IMR-90 (cell line): ENCODE results near the gene MAGEF1. TPM values are rescaled to one million over a fixed set of nuclear protein-coding genes. Genes with fewer than 3 reads are reported as not detected.

Experiments
- ATAC-seq: fragments of 200-7000 bp; cut with Tn5 transposase; 2 replicates; pipeline ENCODE4 v1.9.1; 2020; ENCODE audit warnings: low read depth, mild to moderate bottlenecking, moderate library complexity
- BruUV-seq: library from RNA; stranded (reverse); fragments of 400-500 nt; replicated peaks from 2 replicates; lab custom pipeline; 2021; lab: Mats Ljungman, UMichigan
- CTCF ChIA-PET: fragments of 300-600 bp; formaldehyde crosslinking; extraction: SDS; loops from one replicate; lab custom pipeline; 2021; ENCODE audit warnings: antibody characterized with exemption; lab: Yijun Ruan, JAX
- POLR2A ChIA-PET: fragments of 300-600 bp; sonication (Branson Sonifier 250); formaldehyde crosslinking; loops from one replicate; lab custom pipeline; 2022; ENCODE audit warnings: antibody characterized with exemption; ENCODE audit not compliant: unreplicated experiment; lab: Charles Lee
- DNase-seq: peaks from one replicate; pipeline ENCODE4 v3.0.0; 2013
- H2AFZ ChIP-seq: replicated peaks from 2 replicates; pipeline ENCODE3; 2013; ENCODE audit warnings: low read length, mild to moderate bottlenecking; ENCODE audit not compliant: poor library complexity
- H2AK5ac ChIP-seq: 2 replicates; pipeline ENCODE4 v1.6.1; 2013; ENCODE audit warnings: low read depth, low read length, inconsistent platforms
- H2AK9ac ChIP-seq: replicated peaks from 2 replicates; pipeline ENCODE3; 2013; ENCODE audit warnings: mild to moderate bottlenecking, low read depth, low read length, moderate library complexity; ENCODE audit not compliant: poor library complexity
- H2BK120ac ChIP-seq: 2 replicates; pipeline ENCODE4 v1.6.1; 2013; ENCODE audit warnings: low read depth, low read length, inconsistent platforms
- H2BK15ac ChIP-seq: 3 replicates; pipeline ENCODE4 v1.6.1; 2013; ENCODE audit warnings: low read depth, low read length, inconsistent platforms
- H2BK20ac ChIP-seq: 2 replicates; pipeline ENCODE4 v1.6.1; 2013; ENCODE audit warnings: low read depth, mild to moderate bottlenecking, inconsistent platforms, low read length, moderate library complexity
- H2BK5ac ChIP-seq: 2 replicates; pipeline ENCODE4 v1.6.1; 2013; ENCODE audit warnings: mild to moderate bottlenecking, low read depth, low read length, inconsistent platforms; ENCODE audit not compliant: poor library complexity, severe bottlenecking
- H3K14ac ChIP-seq: replicated peaks from 2 replicates; pipeline ENCODE4 v1.6.1; 2013; ENCODE audit warnings: low read depth, low read length, inconsistent platforms
- H3K18ac ChIP-seq: 2 replicates; pipeline ENCODE4 v1.6.1; 2013; ENCODE audit warnings: low read depth, low read length, control low read depth
- H3K23ac ChIP-seq: 2 replicates; pipeline ENCODE4 v1.6.1; 2013; ENCODE audit warnings: low read depth, low read length, inconsistent platforms
- H3K27ac ChIP-seq: 2 replicates; pipeline ENCODE4 v1.5.1; 2013; ENCODE audit warnings: mild to moderate bottlenecking, control low read depth, low read length; ENCODE audit not compliant: insufficient read depth
- H3K27me3 ChIP-seq: 2 replicates; pipeline ENCODE4 v1.6.1; 2013; ENCODE audit warnings: low read length; ENCODE audit not compliant: control insufficient read depth, insufficient read depth
- H3K36me3 ChIP-seq: 2 replicates; pipeline ENCODE4 v1.6.1; 2013; ENCODE audit warnings: low read length, mixed read lengths; ENCODE audit not compliant: control insufficient read depth, insufficient read depth
- H3K4ac ChIP-seq: 2 replicates; pipeline ENCODE4 v1.6.1; 2013; ENCODE audit warnings: low read depth, low read length, inconsistent platforms
- H3K4me1 ChIP-seq: 2 replicates; pipeline ENCODE4 v1.6.1; 2013; ENCODE audit warnings: low read length, mixed read lengths; ENCODE audit not compliant: control insufficient read depth, insufficient read depth
- H3K4me2 ChIP-seq: 2 replicates; pipeline ENCODE4 v1.6.1; 2013; ENCODE audit warnings: low read depth, mild to moderate bottlenecking, control low read depth, low read length, moderate library complexity
- H3K4me3 ChIP-seq: 2 replicates; pipeline ENCODE4 v1.5.1; 2013; ENCODE audit warnings: low read depth, mild to moderate bottlenecking, control low read depth, low read length, moderate library complexity; ENCODE audit not compliant: insufficient read depth
- H3K56ac ChIP-seq: 2 replicates; pipeline ENCODE4 v1.6.1; 2013; ENCODE audit warnings: low read length, inconsistent platforms; ENCODE audit not compliant: insufficient read depth; ENCODE audit errors: extremely low read depth
- H3K79me1 ChIP-seq, 2 experiments: 2 replicates each; pipeline ENCODE4 v1.6.1; 2013; ENCODE audit warnings: low read length in 2 of 2, inconsistent platforms in 1 of 2, low read depth in 1 of 2
- H3K9ac ChIP-seq: 2 replicates; pipeline ENCODE4 v1.6.1; 2013; ENCODE audit warnings: low read depth, low read length, control low read depth
- H3K9me1 ChIP-seq: 2 replicates; pipeline ENCODE4 v1.6.1; 2013; ENCODE audit warnings: low read length, inconsistent platforms; ENCODE audit not compliant: insufficient read depth
- H3K9me3 ChIP-seq: 2 replicates; pipeline ENCODE4 v1.6.1; 2013; ENCODE audit warnings: low read length; ENCODE audit not compliant: control insufficient read depth, insufficient read depth
- H4K20me1 ChIP-seq: 2 replicates; pipeline ENCODE4 v1.6.1; 2013; ENCODE audit warnings: low read length, inconsistent platforms; ENCODE audit not compliant: insufficient read depth
- H4K5ac ChIP-seq: 2 replicates; pipeline ENCODE4 v1.6.1; 2013; ENCODE audit warnings: mild to moderate bottlenecking, low read depth, low read length, control low read depth
- H4K8ac ChIP-seq, 2 experiments: 2 replicates each; pipeline ENCODE4 v1.6.1; 2013; ENCODE audit warnings: low read depth in 2 of 2, low read length in 2 of 2, control low read depth in 1 of 2, inconsistent platforms in 1 of 2
- H4K91ac ChIP-seq: 2 replicates; pipeline ENCODE4 v1.6.1; 2013; ENCODE audit warnings: low read depth, low read length, inconsistent platforms; ENCODE audit not compliant: insufficient read depth
- BHLHE40 ChIP-seq: fragments of 150-350 bp; IDR thresholded peaks from 2 replicates; pipeline ENCODE4 v1.6.1; 2016; ENCODE audit warnings: mild to moderate bottlenecking, low read depth, low read length
- CEBPB ChIP-seq: IDR thresholded peaks from 2 replicates; pipeline ENCODE4 v1.6.1; 2012; ENCODE audit warnings: low read depth, low read length, improper control_type of control experiment
- CHD1 ChIP-seq: IDR thresholded peaks from 2 replicates; pipeline ENCODE4 v1.6.1; 2012; ENCODE audit warnings: low read depth, low read length, improper control_type of control experiment
- CTCF ChIP-seq: conservative IDR thresholded peaks from 2 replicates; pipeline ENCODE4 v1.5.1; 2012; ENCODE audit warnings: mild to moderate bottlenecking, low read depth, low read length, improper control_type of control experiment
- ELK1 ChIP-seq: fragments of 150-350 bp; IDR thresholded peaks from 2 replicates; pipeline ENCODE4 v1.6.1; 2016; ENCODE audit warnings: low read depth, mild to moderate bottlenecking, low read length, moderate library complexity, borderline replicate concordance
- FOS ChIP-seq: fragments of 150-350 bp; IDR thresholded peaks from 2 replicates; pipeline ENCODE4 v1.6.1; 2016; ENCODE audit warnings: low read depth, low read length
- MAFK ChIP-seq: IDR thresholded peaks from 2 replicates; pipeline ENCODE4 v1.6.1; 2012; ENCODE audit warnings: low read depth, low read length, improper control_type of control experiment
- MAZ ChIP-seq: IDR thresholded peaks from 2 replicates; pipeline ENCODE4 v1.6.1; 2012; ENCODE audit warnings: low read depth, mild to moderate bottlenecking, low read length, improper control_type of control experiment, moderate library complexity, borderline replicate concordance
- MXI1 ChIP-seq: IDR thresholded peaks from 2 replicates; pipeline ENCODE4 v1.6.1; 2012; ENCODE audit warnings: low read depth, mild to moderate bottlenecking, low read length, moderate library complexity, borderline replicate concordance
- NFE2L2 ChIP-seq: fragments of 150-350 bp; IDR thresholded peaks from 2 replicates; pipeline ENCODE4 v1.6.1; 2016; ENCODE audit warnings: low read depth, mild to moderate bottlenecking, low read length
- POLR2A ChIP-seq: IDR thresholded peaks from 2 replicates; pipeline ENCODE4 v1.6.1; 2012; ENCODE audit warnings: mild to moderate bottlenecking, low read depth, low read length
- RAD21 ChIP-seq: IDR thresholded peaks from 2 replicates; pipeline ENCODE4 v1.6.1; 2012; ENCODE audit warnings: low read length, improper control_type of control experiment
- RCOR1 ChIP-seq: IDR thresholded peaks from 2 replicates; pipeline ENCODE4 v1.6.1; 2012; ENCODE audit warnings: mild to moderate bottlenecking, low read length, improper control_type of control experiment; ENCODE audit not compliant: insufficient replicate concordance
- SMC3 ChIP-seq: fragments of 150-350 bp; IDR thresholded peaks from 2 replicates; pipeline ENCODE4 v1.6.1; 2016; ENCODE audit warnings: low read depth, mild to moderate bottlenecking, antibody characterized with exemption, low read length, moderate library complexity
- USF2 ChIP-seq: fragments of 150-350 bp; IDR thresholded peaks from 2 replicates; pipeline ENCODE4 v1.6.1; 2017; ENCODE audit warnings: mild to moderate bottlenecking, antibody characterized with exemption, low read length, low read depth
- WGBS, 2 experiments: methylation state at CpG; one replicate each; pipeline versions ENCODE4 v1.1.5 to v1.1.7; 2013; ENCODE audit warnings: missing lambda C conversion rate in 2 of 2; ENCODE audit not compliant: insufficient read length in 1 of 2; ENCODE audit errors: extremely low coverage in 2 of 2; 5-methylcytosine and 5-hydroxymethylcytosine counted together
- dilution Hi-C: fragments of 300-500 bp; cut with HindIII; formaldehyde crosslinking; loops from one replicate; pipeline ENCODE4 v1.14.3; 2018; ENCODE audit warnings: low sequenced_read_pairs; ENCODE audit not compliant: unreplicated experiment
- in situ Hi-C: fragments of 300-500 bp; cut with MboI; formaldehyde crosslinking; loops from 3 replicates; pipeline ENCODE4 v1.14.3; 2019; ENCODE audit warnings: low sequenced_read_pairs, inconsistent platforms, mixed read lengths
- intact Hi-C: fragments of 100-400 bp; cut with micrococcal nuclease; formaldehyde crosslinking; loops from 2 replicates; pipeline ENCODE4 v1.10.0; 2022
- polyA plus RNA-seq, 3 experiments: library from polyadenylated mRNA; depleted of rRNA; stranded (reverse); fragments of >200 nt; gene quantifications; 2 replicates each; pipeline ENCODE4 v1.2.3, GENCODE V29; 2012; ENCODE audit warnings: low replicate concordance in 1 of 3
- total RNA-seq: library from RNA; depleted of rRNA; stranded (reverse); fragments of >200 nt; gene quantifications from 2 replicates; pipeline ENCODE4 v1.2.3, GENCODE V29; 2012

MAGEF1 gene
- total and polyA plus RNA-seq, 2 of the 4 experiments (the other 2 are of a cell fraction), result 10.6 to 19.4 TPM

GRCh38 chr3:184745526-184745925 is 33.7 kb upstream of the MAGEF1 start:
- in situ Hi-C loops (no loop called here), dilution Hi-C loops (no loop called here), intact Hi-C loops (no loop called here)
- Histone ChIP-seq H3K4me2 (no peak overlapping the region), H2AK9ac (no peak overlapping the region), H3K27me3 (peaks cover 9% of the 10 kb centered on the region), H2AK5ac (no peak overlapping the region), H2BK5ac (no peak overlapping the region), H3K23ac (no peak overlapping the region), H3K4me3 (no peak overlapping the region), H3K9me1 (no peaks in the 10 kb centered on the region), H3K4ac (no peak overlapping the region), H2BK120ac (no peak overlapping the region), H3K36me3 (no peaks in the 10 kb centered on the region), H4K5ac (no peak overlapping the region), H4K91ac (no peak overlapping the region), H3K9ac (no peak overlapping the region), H3K4me1 (peaks cover 4% of the 10 kb centered on the region; the same call in 1 of the 2 replicates), H2BK20ac (no peak overlapping the region), H4K8ac (no peak overlapping the region), H3K18ac (no peak overlapping the region), H3K27ac (no peak overlapping the region), H3K9me3 (no peaks in the 10 kb centered on the region), H2BK15ac (no peak overlapping the region), H2AFZ (no peak overlapping the region), H3K14ac (no peak overlapping the region), H3K79me1 (no peaks in the 10 kb centered on the region), H4K20me1 (no peaks in the 10 kb centered on the region), H3K56ac (no peak overlapping the region)
- ChIA-PET POLR2A (no interaction called here), CTCF (interaction anchor here (1.5 kb wide), 1 partner anchor 185 kb away, joined by 4 read pairs; no protein-coding TSS in a partner anchor)
- TF ChIP-seq MXI1 (no peak), RCOR1 (no peak), CEBPB (no peak), CHD1 (no peak), USF2 (no peak), NFE2L2 (no peak), POLR2A (no peak), CTCF (no peak), ELK1 (no peak), BHLHE40 (no peak), RAD21 (no peak), MAZ (no peak), SMC3 (no peak), MAFK (no peak), FOS (no peak)
- 96% methylated on average over 7 of the region's 11 CpGs; no CpG with 5 or more reads in 1 of the 2 experiments for WGBS, 2 experiments
- ATAC-seq (no peak), DNase-seq (no peak)
- no TSS peak for BruUV-seq
